ENCODE data around the gene OR51V1. TPM values are rescaled to one million over a fixed set of nuclear protein-coding genes. Genes with fewer than 3 reads are reported as not detected.
A peak's percentile ranks its signal among the peaks of the same experiment; 100 is the strongest.

Gene OR51V1
- total and polyA plus RNA-seq, 2 of the 4 experiments (the other 2 are of a cell fraction), result not detected

- H3K36me3 ChIP-seq (ENCODE audit: control insufficient read depth, insufficient read depth, low read length), result no peaks in the 10 kb centered on the region
- no peak within 1 kb of the TSS for H2BK15ac ChIP-seq (ENCODE audit: low read depth, low read length)
- H2AK9ac ChIP-seq (replicated peaks; ENCODE audit: low read depth, low read length, poor library complexity), result no peak within 1 kb of the TSS
- no peaks in the 10 kb centered on the region for H3K27me3 ChIP-seq (ENCODE audit: control insufficient read depth, insufficient read depth, low read length)
- no peaks in the 10 kb centered on the region for H3K9me3 ChIP-seq (ENCODE audit: control insufficient read depth, insufficient read depth, low read length)
- no peak within 1 kb of the TSS; the same call in 1 of the 2 replicates for H3K18ac ChIP-seq (ENCODE audit: low read depth, low read length)
- POLR2A ChIA-PET (ENCODE audit: unreplicated experiment), result no interaction called here
- H3K4ac ChIP-seq (ENCODE audit: low read depth, low read length), result no peak within 1 kb of the TSS
- H3K4me3 ChIP-seq (ENCODE audit: insufficient read depth, low read depth, low read length), result no peak within 1 kb of the TSS
- BruUV-seq (replicated peaks), result no TSS peak
- H2AFZ ChIP-seq (replicated peaks; ENCODE audit: low read length, poor library complexity), result no peak within 1 kb of the TSS
- no CpG with 5 or more reads among the region's 3 CpGs for WGBS, 2 experiments (ENCODE audit: extremely low coverage in 2 of 2, insufficient read length in 1 of 2)
- no peak within 1 kb of the TSS for H3K23ac ChIP-seq (ENCODE audit: low read depth, low read length)
- dilution Hi-C loops (cut with HindIII; ENCODE audit: low sequenced_read_pairs, unreplicated experiment), result no loop called here
- DNase-seq, result no peak
- no peaks in the 10 kb centered on the region for H3K79me1 ChIP-seq (ENCODE audit: low read depth in 1 of 2, low read length in 2 of 2)
- no peak within 1 kb of the TSS for H4K5ac ChIP-seq (ENCODE audit: low read depth, low read length)
- no peak within 1 kb of the TSS; the same call in 1 of the 2 replicates for H2BK20ac ChIP-seq (ENCODE audit: low read depth, low read length)
- no peak within 1 kb of the TSS for H3K4me2 ChIP-seq (ENCODE audit: low read depth, low read length)
- no peak within 1 kb of the TSS for H2BK5ac ChIP-seq (ENCODE audit: low read depth, low read length, poor library complexity, severe bottlenecking)
- H3K14ac ChIP-seq (replicated peaks; ENCODE audit: low read depth, low read length), result no peak within 1 kb of the TSS; the same call in 1 of the 2 replicates
- H3K27ac ChIP-seq (ENCODE audit: insufficient read depth, low read length), result no peak within 1 kb of the TSS
- in situ Hi-C loops (cut with MboI; ENCODE audit: low sequenced_read_pairs), result no loop called here
- intact Hi-C loops (cut with micrococcal nuclease), result no loop called here
- no peak within 1 kb of the TSS for H4K8ac ChIP-seq (ENCODE audit: low read depth in 2 of 2, low read length in 2 of 2)
- no peaks in the 10 kb centered on the region for H4K20me1 ChIP-seq (ENCODE audit: insufficient read depth, low read length)
- H3K9me1 ChIP-seq (ENCODE audit: insufficient read depth, low read length), result no peaks in the 10 kb centered on the region
- no peak for ATAC-seq (ENCODE audit: low read depth)
- H3K9ac ChIP-seq (ENCODE audit: low read depth, low read length), result no peak within 1 kb of the TSS
- peak within 1 kb of the TSS; percentile 6; the same call in 1 of the 2 replicates for H2BK120ac ChIP-seq (ENCODE audit: low read depth, low read length)
- H4K91ac ChIP-seq (ENCODE audit: insufficient read depth, low read depth, low read length), result no peak within 1 kb of the TSS
- no peaks in the 10 kb centered on the region for H3K4me1 ChIP-seq (ENCODE audit: control insufficient read depth, insufficient read depth, low read length)
- peak within 1 kb of the TSS; percentile 39 for H2AK5ac ChIP-seq (ENCODE audit: low read depth, low read length)
- no peak within 1 kb of the TSS for H3K56ac ChIP-seq (ENCODE audit: extremely low read depth, insufficient read depth, low read length)
- TF ChIP-seq CEBPB (IDR thresholded peaks at IDR 0.05; ENCODE audit: low read depth, low read length) (no peak), USF2 (IDR thresholded peaks at IDR 0.05; ENCODE audit: low read depth, low read length) (no peak), RCOR1 (IDR thresholded peaks at IDR 0.05; ENCODE audit: insufficient replicate concordance, low read length) (no peak), MXI1 (IDR thresholded peaks at IDR 0.05; ENCODE audit: borderline replicate concordance, low read depth, low read length) (no peak), MAZ (IDR thresholded peaks at IDR 0.05; ENCODE audit: borderline replicate concordance, low read depth, low read length) (no peak)
- CTCF ChIA-PET, result no interaction called here
These were observed 26.3 kb upstream of the OR51V1 start, which contains the start of gene HBB for GRCh38 chr11:5226732-5227310. HBB (minus strand) TSS chr11:5227071; CDS start chr11:5227021, 50 bp downstream.

Measured in IMR-90 (cell line).